NCI-H1105 (cell line): Measurements from ENCODE around the gene STX1B.
A peak's percentile ranks its signal among the peaks of the same experiment; 100 is the strongest.

Source experiments
- DNase-seq: peaks from one replicate; lab custom pipeline; 2025; lab: John Stamatoyannopoulos, UW

The STX1B gene

DNA sequence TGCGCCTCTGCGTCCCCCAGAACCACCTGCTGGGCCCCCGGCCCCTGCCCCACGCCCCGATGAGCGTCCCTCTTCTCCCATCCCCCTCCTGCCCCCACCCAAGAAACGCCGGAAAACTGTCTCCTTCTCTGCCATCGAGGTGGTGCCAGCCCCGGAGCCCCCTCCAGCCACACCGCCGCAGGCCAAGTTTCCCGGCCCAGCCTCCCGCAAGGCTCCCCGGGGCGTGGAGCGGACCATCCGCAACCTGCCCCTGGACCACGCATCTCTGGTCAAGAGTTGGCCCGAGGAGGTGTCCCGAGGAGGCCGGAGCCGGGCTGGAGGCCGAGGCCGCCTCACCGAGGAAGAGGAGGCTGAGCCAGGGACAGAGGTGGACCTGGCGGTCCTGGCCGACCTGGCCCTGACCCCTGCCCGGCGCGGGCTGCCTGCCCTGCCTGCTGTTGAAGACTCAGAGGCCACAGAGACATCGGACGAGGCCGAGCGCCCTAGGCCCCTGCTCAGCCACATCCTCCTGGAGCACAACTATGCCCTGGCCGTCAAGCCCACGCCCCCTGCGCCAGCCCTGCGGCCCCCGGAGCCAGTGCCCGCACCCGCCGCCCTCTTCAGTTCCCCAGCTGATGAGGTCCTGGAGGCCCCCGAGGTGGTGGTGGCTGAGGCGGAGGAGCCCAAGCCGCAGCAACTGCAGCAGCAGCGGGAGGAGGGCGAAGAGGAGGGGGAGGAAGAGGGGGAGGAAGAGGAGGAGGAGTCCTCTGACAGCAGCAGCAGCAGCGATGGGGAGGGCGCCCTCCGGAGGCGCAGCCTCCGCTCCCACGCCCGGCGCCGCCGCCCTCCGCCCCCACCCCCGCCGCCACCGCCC is 31.0 kb downstream of the STX1B start:
- DNase-seq: no peak

DNA sequence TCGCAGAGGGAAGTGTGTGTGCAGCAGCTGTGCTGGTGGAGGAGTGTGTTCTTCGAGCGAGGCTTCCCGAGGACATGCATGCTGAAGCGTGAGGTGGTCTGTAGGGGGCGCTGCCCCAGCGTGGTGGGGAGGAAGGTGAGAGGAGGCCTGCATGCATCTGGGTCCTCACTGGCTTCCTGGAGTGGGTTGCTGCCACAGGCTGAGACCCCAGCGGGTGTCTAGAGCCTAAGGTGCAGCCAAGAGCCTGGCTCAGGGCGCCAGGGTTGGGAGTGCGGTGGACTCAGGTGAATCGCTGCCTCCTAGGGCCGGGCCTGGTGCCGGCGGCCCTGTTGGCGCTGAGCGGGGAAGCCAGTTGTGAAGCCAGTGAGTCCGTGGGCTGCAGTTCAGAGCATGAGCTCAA is 32.9 kb downstream of the STX1B start:
- DNase-seq: no peak

DNA sequence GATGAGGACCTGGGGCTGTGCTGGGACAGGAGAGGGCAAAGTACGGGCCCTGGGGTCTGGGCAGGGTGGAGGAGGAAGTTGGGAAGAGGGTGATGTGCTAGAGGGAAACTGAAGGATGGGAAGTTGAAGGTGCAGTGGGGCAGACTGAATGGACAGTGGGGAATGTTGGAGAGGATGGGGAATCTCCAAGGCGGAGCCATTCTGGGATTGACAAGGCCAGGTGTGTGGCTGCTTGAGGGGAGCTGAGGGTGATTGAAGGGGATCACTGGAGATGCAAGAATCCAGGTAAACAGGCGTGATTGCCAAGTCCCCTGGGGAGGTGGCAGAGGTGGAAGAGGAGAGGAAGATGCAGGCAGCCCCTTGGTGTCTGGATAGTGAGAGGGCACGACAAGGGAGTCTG is 34.0 kb downstream of the STX1B start:
- no peak for DNase-seq

DNA sequence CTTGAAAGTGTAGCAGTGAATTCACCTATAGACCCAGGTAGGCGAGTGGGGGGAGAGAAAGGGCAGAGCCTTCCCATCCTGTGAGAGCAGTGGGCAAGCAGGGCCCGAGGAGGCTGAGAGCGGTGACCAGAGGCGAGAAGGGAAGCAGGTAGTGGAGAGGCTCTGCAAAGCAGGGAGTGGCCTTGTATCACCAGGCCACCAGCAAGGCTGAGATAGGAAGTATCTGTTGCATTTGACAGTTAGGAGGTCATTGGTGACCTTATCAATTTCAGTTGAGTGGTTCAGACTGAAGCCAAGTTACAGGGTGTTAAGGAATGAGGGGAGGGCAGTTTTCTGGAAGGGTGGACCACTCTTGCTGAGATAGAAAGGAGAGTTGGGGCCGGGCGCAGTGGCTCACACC is 36.1 kb downstream of the STX1B start:
- DNase-seq: no peak

DNA sequence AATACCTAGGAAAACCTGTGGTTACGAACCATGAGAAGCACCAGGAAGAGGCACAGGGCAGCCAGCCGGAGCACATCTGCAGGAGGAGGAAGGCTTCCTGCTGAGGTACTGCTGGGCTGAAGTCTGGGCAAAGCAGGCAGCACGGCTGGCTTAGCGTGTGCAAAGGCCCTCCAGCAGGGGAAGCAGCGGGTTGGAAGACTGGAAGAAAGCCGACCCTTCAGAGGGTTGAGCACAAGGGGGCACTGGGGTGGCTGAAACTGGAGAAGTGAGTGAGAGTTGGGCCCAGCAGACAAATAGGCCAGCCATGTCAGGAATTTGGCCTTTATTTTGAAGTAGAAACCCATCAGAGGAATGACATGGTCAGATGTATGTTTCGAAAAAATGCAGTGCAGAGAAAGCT is 37.6 kb downstream of the STX1B start:
- DNase-seq: no peak

- DNase-seq: no peak
These were observed 39.1 kb downstream of the STX1B start for GRCh38 chr16:30971298-30971697.

DNA sequence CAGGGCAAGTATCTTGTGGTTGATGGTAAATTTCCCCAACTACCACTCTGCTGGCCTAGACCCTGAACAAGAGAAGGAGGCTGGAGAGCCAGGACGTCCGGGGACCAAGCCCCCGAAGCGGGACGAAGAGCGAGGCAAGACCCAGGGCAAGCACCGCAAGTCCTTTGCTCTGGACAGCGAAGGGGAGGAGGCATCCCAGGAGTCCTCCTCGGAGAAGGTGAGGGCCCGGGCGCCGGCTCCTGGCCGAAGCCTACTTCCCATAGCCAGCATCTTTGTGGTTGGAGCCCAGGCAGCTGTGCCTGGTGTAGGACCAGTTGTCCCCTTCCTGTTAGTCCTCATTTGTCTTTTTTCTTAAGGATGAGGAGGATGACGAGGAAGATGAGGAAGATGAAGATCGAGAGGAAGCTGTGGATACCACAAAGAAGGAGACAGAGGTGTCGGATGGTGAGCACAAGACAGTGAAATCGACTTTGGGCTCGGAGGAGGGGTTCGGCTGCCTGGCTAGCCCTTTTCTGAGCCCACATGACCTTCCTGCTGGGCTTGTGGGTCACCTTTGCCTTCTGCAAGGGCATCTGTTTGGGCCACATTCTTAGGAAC is 41.1 kb downstream of the STX1B start:
- no peak for DNase-seq

- DNase-seq: no peak
These were observed 42.6 kb downstream of the STX1B start for GRCh38 chr16:30967795-30968194.

- DNase-seq: no peak
These were observed 44.3 kb downstream of the STX1B start for GRCh38 chr16:30966033-30966619.

DNA sequence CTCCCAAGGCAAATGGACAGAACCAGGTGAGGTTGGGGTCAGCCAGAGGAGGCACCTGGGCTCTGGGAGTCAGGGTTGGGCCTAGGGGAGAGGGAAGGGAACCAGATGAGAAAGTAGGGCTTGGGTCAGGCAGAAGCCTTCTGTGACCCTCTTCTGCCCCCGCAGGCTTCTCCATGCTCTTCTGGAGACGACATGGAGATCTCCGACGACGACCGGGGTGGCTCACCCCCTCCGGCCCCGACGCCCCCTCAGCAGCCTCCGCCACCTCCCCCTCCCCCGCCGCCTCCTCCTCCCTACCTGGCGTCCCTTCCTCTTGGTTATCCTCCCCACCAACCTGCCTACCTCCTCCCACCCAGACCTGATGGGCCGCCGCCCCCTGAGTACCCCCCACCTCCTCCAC is 45.0 kb downstream of the STX1B start:
- no peak for DNase-seq

GRCh38 chr16:30964574-30965226 is 45.7 kb downstream of the STX1B start:
- DNase-seq: no peak

- DNase-seq: no peak
These were observed 46.4 kb downstream of the STX1B start for GRCh38 chr16:30963925-30964511.

DNA sequence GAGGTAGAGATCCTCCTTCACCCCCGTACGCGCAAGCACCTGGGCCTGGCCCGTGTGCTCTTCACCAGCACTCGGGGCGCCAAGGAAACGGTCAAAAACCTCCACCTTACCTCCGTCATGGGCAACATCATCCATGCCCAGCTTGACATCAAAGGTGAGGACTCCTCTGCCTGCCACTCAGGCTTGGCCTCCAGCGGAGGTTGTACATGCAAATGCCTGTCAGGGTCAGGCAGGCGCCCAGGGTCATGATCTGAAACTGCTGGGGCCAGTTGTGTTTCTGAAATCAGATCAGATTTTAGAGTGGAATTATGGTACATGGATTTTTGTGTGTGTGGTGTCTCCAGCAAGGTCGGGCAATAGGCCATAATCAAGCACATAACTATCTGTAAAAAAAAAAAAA is 49.1 kb downstream of the STX1B start:
- DNase-seq: no peak

- no peak for DNase-seq
These were observed 52.0 kb downstream of the STX1B start for GRCh38 chr16:30958175-30959079.

GRCh38 chr16:30957456-30958174 is 52.8 kb downstream of the STX1B start, which contains the start of gene SETD1A:
TSS of gene SETD1A (plus strand) at chr16:30957754. CDS start at chr16:30958732, 978 bp downstream.
- peak; percentile 94 for DNase-seq

DNA sequence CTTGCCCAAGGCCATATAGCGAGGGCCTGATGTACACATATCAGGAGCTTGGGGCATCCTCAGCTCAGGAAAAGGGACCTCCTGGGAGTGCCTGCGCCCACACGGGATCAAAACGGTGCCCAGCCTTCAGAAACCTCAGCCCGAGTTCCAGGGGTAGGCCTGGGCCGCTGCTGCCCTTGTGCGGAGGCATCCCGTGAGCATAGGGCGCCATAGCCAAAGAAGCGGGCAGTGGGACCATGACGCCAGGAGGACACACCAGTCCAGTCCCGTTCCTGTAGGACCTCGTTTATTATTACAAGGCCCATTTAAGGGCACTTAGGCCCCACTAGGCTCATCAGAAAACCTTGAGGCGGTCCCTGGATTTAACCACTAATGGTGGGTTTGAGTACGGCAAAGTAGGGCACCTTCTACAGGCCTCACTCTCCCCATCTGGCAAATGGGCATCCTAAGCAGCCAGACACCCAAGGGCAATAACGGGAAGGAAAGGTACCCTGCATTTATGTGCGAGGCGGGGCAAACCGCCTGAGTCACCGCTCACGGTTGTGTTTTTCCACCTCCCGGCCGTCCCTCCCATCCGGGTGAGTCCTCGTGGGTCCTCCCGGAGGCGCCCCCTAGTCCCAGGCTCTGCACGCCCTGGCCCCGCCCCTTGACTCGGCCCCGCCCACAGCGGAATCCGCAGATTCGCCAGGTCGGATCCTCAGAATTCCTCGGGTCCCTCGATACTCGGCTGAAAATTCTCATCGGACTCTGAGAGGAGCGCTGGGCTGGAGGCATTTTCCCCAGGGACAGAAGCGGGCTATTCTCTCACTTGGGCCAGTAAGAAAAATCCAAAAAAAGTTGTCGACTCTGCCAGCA is 53.6 kb downstream of the STX1B start:
- peak; percentile 55 for DNase-seq

DNA sequence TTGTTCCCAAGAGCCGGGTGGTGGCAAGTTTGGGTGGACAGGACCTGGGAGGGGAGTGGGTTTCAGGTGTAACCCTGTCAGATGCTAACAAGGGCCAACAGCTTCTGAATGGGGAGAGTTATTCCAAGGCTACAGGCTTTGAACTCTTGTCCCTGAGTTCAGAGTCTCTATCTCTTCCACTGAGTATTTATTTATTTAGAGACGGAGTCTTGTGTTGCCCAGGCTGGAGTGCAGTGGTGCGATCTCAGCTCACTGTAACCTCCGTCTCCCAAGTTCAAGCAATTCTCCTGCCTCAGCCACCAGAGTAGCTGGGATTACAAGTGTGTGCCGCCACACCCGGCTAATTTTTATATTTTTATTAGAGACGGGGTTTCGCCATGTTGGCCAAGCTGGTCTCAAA is 55.4 kb downstream of the STX1B start:
- DNase-seq: no peak

GRCh38 chr16:30953511-30954124 is 56.8 kb downstream of the STX1B start:
- DNase-seq: peak; percentile 48

DNA sequence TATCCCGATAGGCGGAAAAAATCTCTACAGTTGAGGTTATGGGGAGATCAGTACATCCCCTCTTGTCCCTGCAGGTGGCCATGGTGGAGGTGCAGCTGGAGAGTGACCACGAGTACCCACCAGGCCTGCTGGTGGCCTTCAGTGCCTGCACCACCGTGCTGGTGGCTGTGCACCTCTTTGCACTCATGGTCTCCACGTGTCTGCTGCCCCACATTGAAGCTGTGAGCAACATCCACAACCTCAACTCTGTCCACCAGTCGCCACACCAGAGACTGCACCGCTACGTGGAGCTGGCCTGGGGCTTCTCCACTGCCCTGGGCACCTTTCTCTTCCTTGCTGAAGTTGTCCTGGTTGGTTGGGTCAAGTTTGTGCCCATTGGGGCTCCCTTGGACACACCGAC is 57.3 kb downstream of the STX1B start:
- DNase-seq: no peak
